Activated CD4-positive, CD25-positive, alpha-beta regulatory T cell treated with anti-CD3 and anti-CD28 coated beads, Interleukin-2, amount 50 U/mL, for 24 hours (primary cell): ENCODE data around the gene TSHZ3.

Experiments
- ATAC-seq, 2 donors: fragments of 150-1000 bp; cut with Tn5 transposase; one replicate each; pipeline ENCODE4 v1.10.0; 2021; ENCODE audit warnings: mild to moderate bottlenecking in 1 of 2, moderate library complexity in 1 of 2

TSHZ3 gene

GRCh38 chr19:31334849-31335624 is 14.2 kb downstream of the TSHZ3 start:
- no peak for ATAC-seq

DNA sequence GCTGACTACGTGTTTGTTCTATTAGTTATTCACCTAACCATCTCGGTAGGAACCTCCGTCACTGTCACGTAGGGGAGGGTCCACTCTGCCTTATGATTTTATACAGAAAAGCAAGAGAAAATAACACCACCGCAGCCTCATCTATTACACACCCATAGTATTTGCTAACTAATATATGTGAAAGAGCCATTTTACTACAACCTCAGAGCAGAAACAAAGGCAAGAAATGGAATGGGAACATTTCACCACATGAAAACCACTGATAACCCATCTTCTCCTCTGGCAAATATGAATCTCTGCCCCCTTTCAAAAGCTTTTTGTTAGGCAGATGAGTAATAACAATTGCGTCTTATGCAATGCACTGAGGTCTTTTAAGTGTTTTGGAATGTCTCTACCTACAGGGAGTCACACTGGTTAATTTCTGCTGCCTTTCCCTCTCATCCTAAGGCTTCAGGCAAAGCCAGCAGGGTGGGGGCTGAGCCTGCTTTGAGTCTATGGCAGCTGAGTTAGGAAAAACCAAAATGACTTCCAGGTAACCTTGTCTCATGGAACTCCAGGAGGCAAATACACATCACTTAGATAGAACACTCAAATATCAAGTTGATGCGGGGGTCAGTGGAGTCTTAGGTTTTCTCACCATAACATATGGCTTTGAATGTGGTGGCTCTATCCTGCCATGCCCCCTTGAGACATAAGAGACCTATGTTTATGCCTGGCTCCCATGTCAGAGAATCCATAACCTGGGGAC is 15.0 kb downstream of the TSHZ3 start:
- ATAC-seq: no peak

- no peak for ATAC-seq
Observed at GRCh38 chr19:31332096-31332495, 17.1 kb downstream of the TSHZ3 start.

DNA sequence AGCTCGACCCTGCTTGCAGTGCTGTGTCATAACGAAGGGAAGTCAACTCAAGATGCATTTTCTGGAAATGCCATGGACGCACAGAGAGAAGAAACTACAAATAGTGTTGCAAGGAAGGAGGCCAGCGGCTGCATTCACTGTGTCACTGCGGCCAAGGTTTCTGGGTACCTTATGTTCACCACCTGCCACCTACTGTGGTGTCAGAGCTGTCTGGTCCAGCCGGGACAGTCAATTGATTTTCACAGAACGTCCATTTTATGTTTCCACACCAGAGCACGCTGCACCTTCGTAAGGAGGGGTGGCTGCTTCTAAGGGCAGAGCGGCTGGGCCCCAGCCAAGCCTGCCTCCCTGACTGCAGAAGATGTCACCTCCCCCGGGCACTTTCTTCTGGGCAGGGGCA is 17.7 kb downstream of the TSHZ3 start:
- no peak for ATAC-seq

DNA sequence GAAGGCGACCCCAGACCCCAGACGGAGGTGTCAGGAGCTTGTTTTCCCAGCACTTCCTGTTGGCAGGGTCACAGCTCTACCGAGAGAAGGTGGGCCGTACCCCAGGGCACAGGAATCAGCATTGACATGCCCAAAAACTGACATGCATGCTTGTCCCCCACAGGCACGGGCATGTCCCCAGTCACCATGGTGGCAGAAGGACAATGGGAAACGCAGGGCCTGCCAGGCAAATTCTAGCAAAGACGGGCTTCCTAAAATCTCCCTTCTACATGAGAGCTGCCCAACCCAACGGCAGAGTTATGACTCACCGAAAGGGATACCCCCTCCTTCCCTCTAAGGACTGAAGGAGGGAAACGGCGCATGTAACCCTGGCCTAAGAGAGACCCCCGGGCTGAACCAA is 18.5 kb downstream of the TSHZ3 start:
- no peak for ATAC-seq

- no peak for ATAC-seq
Observed at GRCh38 chr19:31330237-31330636, 19.0 kb downstream of the TSHZ3 start.

- ATAC-seq: no peak
Observed at GRCh38 chr19:31329819-31330218, 19.4 kb downstream of the TSHZ3 start.

- no peak for ATAC-seq
Observed at GRCh38 chr19:31328238-31328637, 21.0 kb downstream of the TSHZ3 start.

DNA sequence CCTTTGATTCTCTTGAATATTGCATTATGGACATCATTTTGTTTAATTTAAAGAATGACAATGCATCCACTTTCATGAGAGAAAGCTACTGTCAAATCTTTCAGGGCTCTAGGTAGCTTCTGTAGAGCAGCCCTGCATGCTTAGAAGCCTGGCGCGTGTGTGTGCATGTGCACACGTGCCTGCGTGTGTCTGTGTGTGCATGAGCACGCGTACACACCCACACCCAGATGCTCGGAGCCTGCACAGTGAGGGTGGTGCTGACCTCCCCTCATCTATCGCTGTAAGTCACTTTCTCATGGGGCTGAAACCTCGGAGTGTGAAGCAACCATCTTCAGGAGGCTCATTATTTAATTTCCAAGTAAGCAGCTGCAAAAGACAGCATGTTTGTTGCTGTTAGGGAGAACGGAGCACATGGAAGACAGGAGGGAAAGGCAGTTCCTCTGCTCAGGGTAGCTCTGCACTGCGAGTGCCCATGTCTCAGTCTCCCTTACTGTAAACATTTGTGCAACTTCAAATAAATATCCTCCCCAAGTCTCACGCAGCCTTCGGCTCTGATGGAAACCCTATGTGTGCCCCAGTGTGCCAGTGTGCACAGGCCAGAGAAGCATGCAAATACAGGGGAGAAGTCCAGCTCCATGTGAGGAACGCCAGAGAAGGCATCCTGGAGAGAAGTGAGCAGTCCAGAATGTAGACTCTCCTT is 22.8 kb downstream of the TSHZ3 start:
- no peak for ATAC-seq

DNA sequence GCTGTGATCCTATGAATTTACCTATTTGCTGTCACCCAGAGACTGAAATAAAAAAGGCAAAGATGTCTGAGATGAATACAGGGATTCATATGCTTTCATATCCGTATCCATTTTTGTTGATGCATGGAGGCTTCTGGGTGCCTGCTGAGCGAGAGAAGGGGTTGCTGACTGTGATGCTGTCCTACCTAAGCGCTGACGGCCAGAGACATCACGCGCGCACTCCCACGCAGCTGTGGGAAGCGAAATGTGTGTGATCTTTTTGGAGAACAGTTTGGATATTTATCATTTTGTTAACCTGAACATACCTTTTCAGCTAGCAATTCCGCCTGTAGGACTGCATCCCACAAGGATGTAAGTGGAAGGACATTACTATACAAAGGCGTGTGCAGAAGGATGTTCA is 23.9 kb downstream of the TSHZ3 start:
- no peak for ATAC-seq

DNA sequence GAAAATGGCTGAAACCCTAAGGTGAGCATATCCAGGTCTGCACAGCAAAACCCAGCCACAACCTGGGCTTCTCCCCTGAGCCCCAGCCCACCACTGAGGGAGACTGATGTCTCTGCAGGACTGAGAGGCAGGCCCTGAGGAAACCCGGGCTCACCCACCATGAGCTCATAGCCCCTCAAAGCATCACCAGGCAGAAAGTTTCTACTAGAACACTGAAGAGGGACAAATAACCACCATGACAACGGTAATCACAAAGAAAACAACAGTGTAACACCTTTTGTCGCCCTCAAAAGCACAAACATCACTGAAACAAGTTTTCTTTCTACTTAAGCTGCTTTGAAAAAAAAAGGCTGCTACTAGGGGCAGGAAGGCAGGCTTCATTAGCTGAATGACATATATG is 29.8 kb downstream of the TSHZ3 start:
- ATAC-seq: no peak

- ATAC-seq: no peak
Observed at GRCh38 chr19:31318790-31319425, 30.3 kb downstream of the TSHZ3 start.

DNA sequence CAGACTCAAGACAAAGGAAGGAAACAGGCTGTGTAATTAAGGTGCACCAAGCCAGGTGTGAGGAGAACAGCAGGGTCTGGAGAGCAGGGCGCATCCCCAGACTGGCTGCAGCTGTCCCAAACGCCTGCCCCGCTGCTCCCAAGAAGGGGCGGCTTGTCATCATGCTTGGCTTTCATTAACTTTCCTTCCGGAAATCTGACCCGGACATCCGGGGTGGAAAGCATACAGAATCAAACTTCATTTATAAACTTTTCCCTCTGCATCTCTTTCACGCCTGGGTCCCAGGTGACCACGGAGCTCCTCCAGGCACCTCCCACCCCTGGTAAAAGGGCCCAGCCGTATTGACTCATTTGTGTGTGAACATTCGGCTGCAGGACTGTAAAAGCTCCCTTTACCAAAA is 31.7 kb downstream of the TSHZ3 start:
- ATAC-seq: no peak

DNA sequence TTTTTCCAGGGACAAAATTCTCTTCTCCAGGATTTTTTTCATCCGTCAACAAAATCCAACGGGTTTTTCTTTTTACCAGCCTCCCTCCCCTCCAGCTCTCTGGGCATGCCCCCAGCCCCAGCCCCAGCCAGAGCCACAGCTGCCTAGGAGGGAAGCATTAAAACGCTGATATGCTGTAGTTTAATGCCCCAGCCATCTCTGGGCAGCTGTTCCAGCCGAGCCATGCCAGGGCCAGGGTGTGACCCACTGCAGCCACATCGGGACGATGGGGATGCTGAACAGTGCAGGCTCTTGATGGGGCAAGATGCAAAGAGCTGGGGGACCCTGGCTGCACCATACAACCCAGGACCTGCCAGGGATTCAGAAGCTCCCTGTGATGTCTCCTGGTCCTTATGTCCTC is 32.1 kb downstream of the TSHZ3 start:
- no peak for ATAC-seq

GRCh38 chr19:31316201-31316951 is 32.9 kb downstream of the TSHZ3 start:
- ATAC-seq: no peak

GRCh38 chr19:31315652-31316051 is 33.6 kb downstream of the TSHZ3 start:
- ATAC-seq: no peak

DNA sequence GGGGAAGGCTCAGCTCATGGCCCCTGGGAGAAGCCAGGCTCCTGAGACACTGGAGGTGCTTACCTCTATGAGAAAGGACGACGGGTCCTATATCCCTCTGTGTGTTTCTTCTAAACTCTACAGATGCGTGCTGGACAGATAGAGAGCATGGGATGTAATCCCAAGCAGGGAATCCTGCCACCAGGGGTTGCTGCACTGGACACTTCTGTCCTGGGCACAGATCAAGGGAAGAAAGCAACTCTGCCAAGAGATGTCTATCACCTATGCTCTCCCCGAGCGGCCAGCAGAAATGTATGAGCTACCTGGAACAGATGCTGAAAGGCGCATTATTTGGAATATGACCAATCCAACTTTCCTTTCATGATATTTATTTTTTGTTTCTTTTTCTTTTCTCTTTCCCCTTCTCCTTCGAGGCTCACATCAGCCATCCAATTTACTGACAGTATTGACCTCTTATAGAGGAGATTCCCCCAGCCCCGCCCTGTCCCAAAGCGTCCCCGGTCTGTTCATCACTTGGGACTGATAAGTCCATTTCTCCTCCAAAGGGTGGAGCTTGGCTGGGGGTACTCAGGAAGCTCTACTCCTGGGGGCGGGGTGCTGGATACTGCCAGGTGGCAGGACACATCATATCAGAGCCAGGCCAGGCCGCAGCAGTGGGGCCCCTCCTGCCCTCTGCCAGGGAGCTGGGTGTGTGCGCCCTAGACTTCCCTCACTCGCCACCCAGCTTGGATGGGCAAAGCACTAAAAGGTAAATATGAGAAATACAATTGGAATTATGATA is 34.2 kb downstream of the TSHZ3 start:
- ATAC-seq: no peak

DNA sequence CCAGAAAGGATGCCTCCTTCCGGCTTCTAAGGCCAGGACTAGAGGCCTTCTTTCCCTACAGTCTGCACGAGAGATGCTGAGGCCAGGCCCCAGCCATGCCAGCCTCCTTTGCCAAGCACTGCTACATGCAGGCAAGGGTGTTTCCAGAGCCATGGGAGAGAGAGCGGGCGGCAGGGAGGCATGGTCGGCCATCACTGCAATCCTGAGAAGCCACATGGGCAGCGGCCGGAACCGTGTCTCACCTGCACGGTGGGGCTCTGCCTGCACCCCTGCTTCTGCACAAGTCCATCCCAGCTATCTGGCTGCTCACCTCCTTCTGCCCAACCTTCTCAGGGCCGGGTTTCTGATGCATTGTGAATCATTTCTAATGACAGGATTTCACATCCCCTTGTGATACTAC is 35.1 kb downstream of the TSHZ3 start:
- no peak for ATAC-seq

GRCh38 chr19:31313291-31314030 is 35.8 kb downstream of the TSHZ3 start:
- no peak for ATAC-seq

DNA sequence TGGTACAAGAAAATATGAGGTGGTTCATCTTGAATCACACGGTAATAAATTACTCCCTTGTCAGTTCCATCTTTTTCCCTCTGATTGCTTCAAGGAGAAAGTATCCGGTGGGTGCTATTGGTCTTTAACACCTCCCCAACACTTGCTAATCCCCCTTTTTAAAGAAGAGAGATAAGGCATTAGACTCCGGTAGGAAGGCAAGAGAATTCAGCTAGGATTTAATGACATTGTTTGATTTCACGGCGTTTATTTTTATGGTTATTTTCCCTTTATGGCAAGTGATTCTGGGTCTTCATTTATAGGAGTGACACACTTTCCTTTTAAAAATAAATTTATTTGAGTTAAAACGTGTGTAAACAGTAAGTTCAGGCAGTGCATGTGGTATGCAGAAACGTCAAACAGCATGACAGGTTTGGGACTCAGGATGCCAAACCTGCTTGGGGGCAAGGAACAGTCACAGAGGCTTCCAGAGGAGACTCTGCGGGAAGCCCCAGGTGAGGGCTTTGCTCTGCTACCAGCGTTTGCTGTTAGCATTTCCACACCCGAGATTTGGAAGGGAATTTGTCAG is 36.5 kb downstream of the TSHZ3 start:
- ATAC-seq: no peak
